K562 (cell line): ENCODE measurements around the gene LGALS8. TPM values are rescaled to one million over a fixed set of nuclear protein-coding genes. Genes with fewer than 3 reads are reported as not detected.
A peak's percentile ranks its signal among the peaks of the same experiment; 100 is the strongest.

Experiments used
- ATAC-seq: fragments of 200-7000 bp; cut with Tn5 transposase; 3 replicates; pipeline ENCODE4 v1.9.1; 2020; ENCODE audit warnings: moderate library complexity
- BruUV-seq: library from RNA; stranded (reverse); fragments of 400-500 nt; replicated peaks from 2 replicates; lab custom pipeline; 2021; lab: Mats Ljungman, UMichigan
- CTCF ChIA-PET: fragments of 300-600 bp; formaldehyde crosslinking; extraction: SDS; loops from one replicate; lab custom pipeline; 2021; ENCODE audit warnings: low intra/inter-chr PET ratio; lab: Yijun Ruan, JAX
- POLR2A ChIA-PET: fragments of 300-600, 350-650 bp; sonication (Branson Sonifier 250); formaldehyde crosslinking; extraction: SDS; loops from one replicate; lab custom pipeline; 2021; ENCODE audit warnings: antibody characterized with exemption, inconsistent platforms; lab: Yijun Ruan, JAX
- DNase-seq, 4 experiments: peaks; one replicate each; pipeline versions ENCODE4 v3.0.0 to v3.0.0-alpha.2; 2011 to 2018; ENCODE audit warnings: low spot score in 3 of 4, mixed read lengths in 3 of 4; ENCODE audit errors: extremely low read depth in 1 of 4
- FAIRE-seq: peaks from 2 replicates; lab custom pipeline; 2011; peaks lifted over from hg19 to GRCh38; lab: Jason Lieb, UNC
- H2AFZ ChIP-seq: 2 replicates; pipeline ENCODE4 v1.6.0; 2011; ENCODE audit warnings: low read depth, low read length, control low read depth, inconsistent platforms
- H3K27ac ChIP-seq: fragments of 200-600 bp; 3 replicates; pipeline ENCODE4 v1.8.0; 2011; ENCODE audit warnings: low read depth, mild to moderate bottlenecking, control low read depth, inconsistent platforms, low read length, moderate library complexity, mixed read lengths; ENCODE audit errors: extremely low read depth
- H3K27me3 ChIP-seq, 2 experiments: fragments of 300-600 bp in 1 of 2; 2 replicates in 1 of 2; 3 replicates in 1 of 2; pipeline versions ENCODE4 v1.6.0 to v1.8.0; 2011; ENCODE audit warnings: inconsistent platforms in 2 of 2, low read length in 2 of 2, mild to moderate bottlenecking in 1 of 2, mixed read lengths in 1 of 2, moderate library complexity in 1 of 2; ENCODE audit not compliant: control insufficient read depth in 2 of 2, insufficient read depth in 2 of 2
- H3K36me3 ChIP-seq: fragments of 300-600 bp; 3 replicates; pipeline ENCODE4 v1.8.0; 2011; ENCODE audit warnings: mild to moderate bottlenecking, low read length, inconsistent platforms; ENCODE audit not compliant: control insufficient read depth, insufficient read depth
- H3K4me1 ChIP-seq, 2 experiments: fragments of 200-600 bp in 1 of 2; replicated peaks in 1 of 2; 2 replicates in 1 of 2; 3 replicates in 1 of 2; pipeline versions ENCODE4 v1.5.1 to v1.8.0; 2011; ENCODE audit warnings: inconsistent platforms in 2 of 2, low read length in 2 of 2, mild to moderate bottlenecking in 1 of 2, mixed read lengths in 1 of 2, moderate library complexity in 1 of 2; ENCODE audit not compliant: control insufficient read depth in 2 of 2, insufficient read depth in 2 of 2
- H3K4me2 ChIP-seq: 2 replicates; pipeline ENCODE4 v1.6.1; 2011; ENCODE audit warnings: low read length, control low read depth, inconsistent platforms, mixed read lengths; ENCODE audit not compliant: insufficient read depth
- H3K4me3 ChIP-seq: fragments of 200-600 bp; sonication (generic), shearing (Covaris generic); 2 replicates; pipeline ENCODE4 v1.5.1; 2016; ENCODE audit warnings: control low read depth, inconsistent platforms
- H3K79me2 ChIP-seq: fragments of 200-600 bp; 3 replicates; pipeline ENCODE4 v1.8.0; 2011; ENCODE audit warnings: low read length, inconsistent platforms; ENCODE audit not compliant: control insufficient read depth, insufficient read depth
- H3K9ac ChIP-seq, 2 experiments: 2 replicates each; pipeline versions ENCODE4 v1.6.0 to v1.6.1; 2011; ENCODE audit warnings: low read depth in 2 of 2, low read length in 2 of 2, control low read depth in 1 of 2, inconsistent platforms in 1 of 2, mild to moderate bottlenecking in 1 of 2, mixed read lengths in 1 of 2; ENCODE audit not compliant: insufficient read depth in 1 of 2
- H3K9me1 ChIP-seq: one replicate; pipeline ENCODE4 v1.6.0; 2011; ENCODE audit warnings: inconsistent platforms, mild to moderate bottlenecking, low read length, moderate library complexity; ENCODE audit not compliant: control insufficient read depth, insufficient read depth
- H3K9me3 ChIP-seq: replicated peaks from 2 replicates; pipeline ENCODE4 v1.5.1; 2011; ENCODE audit warnings: low read depth, low read length, inconsistent platforms; ENCODE audit not compliant: control insufficient read depth, insufficient read depth
- H4K20me1 ChIP-seq: replicated peaks from 2 replicates; pipeline ENCODE4 v1.6.1; 2011; ENCODE audit warnings: low read length, inconsistent platforms, mixed read lengths; ENCODE audit not compliant: control insufficient read depth, insufficient read depth
- ASH1L ChIP-seq: fragments of 450-650 bp; IDR thresholded peaks from 2 replicates; pipeline ENCODE4 v1.6.1; 2018; ENCODE audit warnings: borderline replicate concordance, mild to moderate bottlenecking, low read depth; ENCODE audit not compliant: partially characterized antibody
- DDX20 ChIP-seq: fragments of 450-650 bp; IDR thresholded peaks from 2 replicates; pipeline ENCODE4 v1.6.1; 2016; ENCODE audit warnings: missing genetic modification characterization, low read depth, mild to moderate bottlenecking, missing compliant biosample characterization, moderate library complexity
- ESRRB ChIP-seq: fragments of 250-450 bp; sonication (Bioruptor Pico); IDR thresholded peaks from 2 replicates; pipeline ENCODE4 v1.5.0; 2020; ENCODE audit warnings: mild to moderate bottlenecking, moderate library complexity, borderline replicate concordance
- FOXA3 ChIP-seq, 2 experiments: fragments of 450-650 bp in 1 of 2; sonication (generic) in 1 of 2; formaldehyde crosslinking; IDR thresholded peaks in 1 of 2; conservative IDR thresholded peaks in 1 of 2; 2 replicates each; pipeline versions ENCODE4 v1.4.0 to v1.8.0; 2020 to 2022; ENCODE audit warnings: mild to moderate bottlenecking in 2 of 2, missing genetic modification reagents in 1 of 2
- MTF1 ChIP-seq: fragments of 250-450 bp; sonication (Bioruptor Pico); IDR thresholded peaks from 2 replicates; pipeline ENCODE4 v1.9.0; 2021; ENCODE audit warnings: moderate library complexity, mild to moderate bottlenecking, inconsistent platforms, borderline replicate concordance
- NELFE ChIP-seq: IDR thresholded peaks from 2 replicates; pipeline ENCODE4 v1.6.1; 2011; ENCODE audit warnings: mild to moderate bottlenecking; ENCODE audit not compliant: insufficient read depth, insufficient read length
- NUFIP1 ChIP-seq: fragments of 450-650 bp; IDR thresholded peaks from 2 replicates; pipeline ENCODE4 v1.6.1; 2018; ENCODE audit not compliant: partially characterized antibody
- PCBP1 ChIP-seq: fragments of 200-400 bp; formaldehyde crosslinking; IDR thresholded peaks from 2 replicates; pipeline ENCODE4 v1.6.1; 2018; ENCODE audit warnings: mild to moderate bottlenecking, low read depth, low read length; ENCODE audit not compliant: poor library complexity, severe bottlenecking
- RBM15 ChIP-seq: fragments of 200-400 bp; formaldehyde crosslinking; IDR thresholded peaks from 2 replicates; pipeline ENCODE4 v1.6.1; 2018; ENCODE audit warnings: mild to moderate bottlenecking, low read length, moderate library complexity; ENCODE audit not compliant: insufficient read depth
- THRAP3 ChIP-seq: fragments of 450-650 bp; IDR thresholded peaks from 2 replicates; pipeline ENCODE4 v1.6.1; 2016; ENCODE audit warnings: mild to moderate bottlenecking, inconsistent platforms, borderline replicate concordance
- ZNF184 ChIP-seq: sonication (generic); formaldehyde crosslinking; IDR thresholded peaks from 2 replicates; pipeline ENCODE4 v1.5.0; 2020; ENCODE audit warnings: missing genetic modification reagents
- ZNF324 ChIP-seq: fragments of 250-450 bp; sonication (Bioruptor Pico); IDR thresholded peaks from 2 replicates; pipeline ENCODE4 v1.4.0; 2020; ENCODE audit warnings: mild to moderate bottlenecking
- WGBS: fragments of 100-300 bp; shearing (Covaris generic); methylation state at CpG from one replicate; pipeline ENCODE4 v1.1.6; 2016; ENCODE audit warnings: low coverage, mixed read lengths; ENCODE audit not compliant: insufficient coverage; ENCODE audit errors: missing lambda C conversion rate; 5-methylcytosine and 5-hydroxymethylcytosine counted together
- in situ Hi-C: fragments of 300-500 bp; cut with MboI; formaldehyde crosslinking; loops from 4 replicates; pipeline ENCODE4 v1.15.0; 2018; ENCODE audit warnings: inconsistent platforms, mixed read lengths
- intact Hi-C: fragments of 100-400 bp; cut with micrococcal nuclease; formaldehyde crosslinking; loops from 2 replicates; pipeline ENCODE4 v1.14.2; 2022
- polyA plus RNA-seq, 8 experiments: library from polyadenylated mRNA; depleted of rRNA in 4 of 8; stranded (reverse) in 5 of 8; unstranded in 3 of 8; fragments of >200 nt; fragmentation: Nextera tagmentation in 2 of 8; fragmentation: Illumina TruSeq in 1 of 8; extraction: Ambion mirVana in 2 of 8; extraction: Trizol in 1 of 8; gene quantifications; 2 replicates each; pipeline versions ENCODE4 v1.2.1 to v1.2.3, GENCODE V29; 2011 to 2014; ENCODE audit warnings: inconsistent platforms in 1 of 8, missing spikeins in 1 of 8
- total RNA-seq, 7 experiments: library from RNA; depleted of rRNA in 6 of 7; stranded (reverse); fragments of >200 nt in 6 of 7; fragmentation: Illumina TruSeq in 2 of 7; extraction: Trizol in 2 of 7; gene quantifications; 2 replicates each; pipeline versions ENCODE4 v1.2.1 to v1.2.3, GENCODE V29; 2011 to 2021; ENCODE audit warnings: low replicate concordance in 1 of 7
- TF ChIP-seq, protein P1 (sequence below): sonication (generic); formaldehyde crosslinking; IDR thresholded peaks from 2 replicates; pipeline ENCODE4 v1.8.1; 2023; ENCODE audit warnings: mild to moderate bottlenecking, missing genetic modification reagents

LGALS8 gene
- total and polyA plus RNA-seq, 9 of the 15 experiments (the other 6 are each of a cell fraction or from before 2014, with no cell fraction given), result 57.4 to 87.7 (median 70.3) TPM

DNA sequence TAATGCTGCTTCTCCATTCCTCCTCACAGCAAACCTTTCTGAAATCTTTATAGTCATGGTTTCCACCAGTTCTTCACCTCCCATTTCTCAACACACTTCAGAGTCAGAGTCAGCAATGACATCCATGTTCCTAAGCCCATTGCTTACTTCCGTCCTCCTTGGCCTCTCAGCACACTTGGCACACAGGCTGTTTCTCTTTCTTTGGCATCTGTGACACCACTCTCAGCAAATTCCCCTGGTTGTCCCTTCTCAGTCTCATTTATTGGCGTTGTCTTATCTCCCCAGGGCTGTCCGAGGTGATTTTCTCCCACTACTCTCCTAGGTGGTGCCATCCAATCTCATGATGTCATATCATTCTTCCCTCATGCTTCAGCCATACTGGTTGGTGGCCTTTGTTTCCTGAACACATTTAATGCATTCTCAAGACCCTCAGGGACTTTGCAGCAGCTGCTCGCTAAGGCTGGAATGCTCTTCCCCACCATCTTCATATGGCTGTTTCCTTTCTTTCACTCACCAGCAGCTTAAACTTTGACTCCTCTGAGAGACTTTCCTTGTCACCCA, 3.3 kb upstream of the LGALS8 start:
- Histone ChIP-seq H3K36me3 (no peaks in the 10 kb centered on the region), H3K27me3 (no peaks in the 10 kb centered on the region), H3K9ac (no peak overlapping the region), H3K4me2 (no peak overlapping the region), H3K79me2 (peaks cover 18% of the 10 kb centered on the region), H2AFZ (peak overlapping the region; percentile 44; the same call in 1 of the 2 replicates), H3K4me3 (no peak overlapping the region), H4K20me1 (no peaks in the 10 kb centered on the region), H3K27ac (no peak overlapping the region), H3K9me1 (no peaks in the 10 kb centered on the region), H3K4me1 (peaks cover 6 to 13% of the 10 kb centered on the region in 2 experiments; a peak in 4 of 5 replicates), H3K9me3 (no peaks in the 10 kb centered on the region)
- in situ Hi-C loops, result no loop called here
- no peak for DNase-seq
- no peak for FAIRE-seq
- TF ChIP-seq ESRRB (CRISPR knock-in tag), result no peak
- TF ChIP-seq RBM15, result no peak
- no peak for TF ChIP-seq ZNF324
- no peak for TF ChIP-seq NELFE
- TF ChIP-seq ZNF184 (CRISPR knock-in tag), result no peak
- no peak for TF ChIP-seq FOXA3 (CRISPR knock-in tag; conservative IDR thresholded peaks at IDR 0.05 in 1 of 2, IDR thresholded peaks at IDR 0.05 in 1 of 2)
- TF ChIP-seq THRAP3, result no peak
- TF ChIP-seq DDX20, result no peak
- TF ChIP-seq PCBP1, result no peak
- TF ChIP-seq ASH1L, result no peak
- TF ChIP-seq, protein P1, sequence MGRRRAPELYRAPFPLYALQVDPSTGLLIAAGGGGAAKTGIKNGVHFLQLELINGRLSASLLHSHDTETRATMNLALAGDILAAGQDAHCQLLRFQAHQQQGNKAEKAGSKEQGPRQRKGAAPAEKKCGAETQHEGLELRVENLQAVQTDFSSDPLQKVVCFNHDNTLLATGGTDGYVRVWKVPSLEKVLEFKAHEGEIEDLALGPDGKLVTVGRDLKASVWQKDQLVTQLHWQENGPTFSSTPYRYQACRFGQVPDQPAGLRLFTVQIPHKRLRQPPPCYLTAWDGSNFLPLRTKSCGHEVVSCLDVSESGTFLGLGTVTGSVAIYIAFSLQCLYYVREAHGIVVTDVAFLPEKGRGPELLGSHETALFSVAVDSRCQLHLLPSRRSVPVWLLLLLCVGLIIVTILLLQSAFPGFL (CRISPR knock-in tag), result no peak
- TF ChIP-seq NUFIP1, result no peak
- no peak for TF ChIP-seq MTF1
- ChIA-PET POLR2A (interaction anchor here (0.7 to 0.9 kb wide), 2 partner anchors 18 to 470 kb away, joined by 3 to 4 read pairs; no protein-coding TSS in a partner anchor), CTCF (no interaction called here)
- WGBS, result 30% methylated on average over 4 of the region's 4 CpGs
- ATAC-seq, result no peak
- BruUV-seq, result no TSS peak
- intact Hi-C loops, result no loop called here
